ENCODE data around the gene BMI1.
"Not testable (repeated sequence)": the region's sequence is repeated elsewhere in the genome, so short reads cannot be mapped to it uniquely, and the experiment has no call there.

BMI1 gene

GRCh38 chr10:22320591-22321155, at the start of gene BMI1:
Gene BMI1 (plus strand): TSS chr10:22321099. CDS start chr10:22326450, 5,351 bp downstream.
- DNase-seq = no peak

- DNase-seq = no peak
Observed at GRCh38 chr10:22271786-22272185, 49.1 kb upstream of the BMI1 start.

DNA sequence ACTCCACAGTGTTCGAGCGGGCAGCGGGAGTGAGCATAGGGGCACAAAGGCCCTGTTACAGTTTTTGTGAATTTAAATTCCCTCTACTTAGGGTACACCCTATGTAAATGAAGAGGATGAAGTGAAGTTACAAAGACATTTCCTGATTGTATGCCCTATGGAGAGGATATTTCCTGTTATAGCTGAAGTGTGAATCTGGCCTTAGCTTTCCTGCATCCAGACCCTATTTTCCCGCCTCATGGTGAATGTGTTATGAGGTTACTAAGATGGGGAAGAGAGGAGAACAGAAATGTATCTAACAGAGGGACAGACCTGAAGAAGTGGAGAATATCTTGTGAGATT, 42.5 kb upstream of the BMI1 start:
- no peak for DNase-seq

DNA sequence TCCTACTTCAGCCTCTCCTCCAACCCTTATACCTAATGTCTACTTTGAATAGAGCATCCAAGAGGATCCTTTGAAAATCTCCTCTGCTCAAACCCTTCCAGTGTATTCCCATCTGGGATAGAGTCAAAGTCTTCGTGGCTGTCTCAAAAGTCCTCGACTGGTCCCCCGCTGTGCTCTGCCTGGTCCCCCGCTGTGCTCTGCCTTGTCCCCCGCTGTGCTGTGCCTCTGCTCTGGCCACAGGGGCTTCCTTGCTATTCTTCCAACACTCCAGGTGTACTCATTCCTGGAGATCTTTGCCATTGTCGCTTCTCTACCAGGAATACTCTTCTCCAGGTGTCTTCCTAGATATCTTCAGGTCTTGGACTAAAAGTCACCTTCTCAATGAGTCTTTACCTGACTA, 40.8 kb upstream of the BMI1 start:
- DNase-seq = no peak

- no peak for DNase-seq
Observed at GRCh38 chr10:22285130-22285529, 35.8 kb upstream of the BMI1 start.

- no peak for DNase-seq
Observed at GRCh38 chr10:22293747-22294404, 27.0 kb upstream of the BMI1 start.

- DNase-seq = no peak
Observed at GRCh38 chr10:22294694-22295093, 26.2 kb upstream of the BMI1 start.

DNA sequence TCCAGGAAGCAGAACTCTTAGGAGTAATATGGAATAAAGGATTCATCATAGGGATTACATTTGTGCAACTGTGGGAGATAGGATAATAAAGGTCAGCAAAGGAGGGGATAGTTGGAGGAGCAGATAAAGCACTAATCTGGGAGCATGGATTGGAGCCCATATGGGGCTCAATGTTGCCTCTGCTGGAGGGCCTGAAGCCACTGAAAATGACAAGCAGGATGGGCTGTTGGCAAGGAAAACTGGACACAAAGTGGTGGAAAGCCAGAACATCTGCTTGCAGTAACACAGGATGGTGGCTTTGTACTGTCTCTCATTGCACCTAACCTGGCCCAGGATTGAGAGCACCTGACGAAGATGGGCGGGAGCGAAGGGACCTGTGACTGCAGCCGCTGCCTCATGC, 19.7 kb upstream of the BMI1 start:
- DNase-seq = no peak

- no peak for DNase-seq
Observed at GRCh38 chr10:22303461-22303860, 17.4 kb upstream of the BMI1 start.

DNA sequence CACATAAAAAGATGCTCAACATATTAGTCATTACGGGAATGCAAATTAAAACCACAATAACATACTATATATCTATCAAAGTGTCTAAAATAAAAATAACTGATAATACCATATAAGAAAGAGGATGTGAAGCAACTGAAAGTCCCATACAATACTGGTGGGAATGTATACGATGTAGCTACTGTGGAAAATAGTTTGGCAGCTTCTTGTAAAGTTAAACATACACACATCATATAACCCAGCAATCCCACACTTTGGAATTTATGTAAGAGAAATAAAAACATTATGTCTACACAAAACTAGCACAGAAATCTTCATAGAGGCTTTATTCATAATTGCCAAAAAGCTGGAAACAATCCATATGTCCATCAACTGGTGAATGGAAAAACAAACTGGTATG, 15.2 kb upstream of the BMI1 start:
- DNase-seq = no peak

DNA sequence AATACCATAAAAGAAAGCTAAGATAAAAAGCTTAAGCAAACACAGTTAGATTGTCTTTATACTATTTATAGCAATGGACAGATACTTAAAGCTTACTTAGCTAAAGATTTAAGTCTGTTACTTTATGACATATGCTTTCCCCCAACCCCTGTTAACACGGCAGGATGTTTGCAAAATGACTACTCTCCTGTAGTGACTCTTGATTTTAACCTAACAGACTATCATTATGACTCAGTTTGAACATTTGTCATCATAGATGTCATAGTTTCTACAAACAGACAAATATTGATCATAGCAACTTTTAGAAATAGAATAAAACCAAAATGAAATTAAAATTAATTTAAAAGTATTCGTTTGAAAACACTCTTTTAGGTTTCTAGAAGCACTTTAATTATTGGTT, 12.5 kb upstream of the BMI1 start:
- no peak for DNase-seq

DNA sequence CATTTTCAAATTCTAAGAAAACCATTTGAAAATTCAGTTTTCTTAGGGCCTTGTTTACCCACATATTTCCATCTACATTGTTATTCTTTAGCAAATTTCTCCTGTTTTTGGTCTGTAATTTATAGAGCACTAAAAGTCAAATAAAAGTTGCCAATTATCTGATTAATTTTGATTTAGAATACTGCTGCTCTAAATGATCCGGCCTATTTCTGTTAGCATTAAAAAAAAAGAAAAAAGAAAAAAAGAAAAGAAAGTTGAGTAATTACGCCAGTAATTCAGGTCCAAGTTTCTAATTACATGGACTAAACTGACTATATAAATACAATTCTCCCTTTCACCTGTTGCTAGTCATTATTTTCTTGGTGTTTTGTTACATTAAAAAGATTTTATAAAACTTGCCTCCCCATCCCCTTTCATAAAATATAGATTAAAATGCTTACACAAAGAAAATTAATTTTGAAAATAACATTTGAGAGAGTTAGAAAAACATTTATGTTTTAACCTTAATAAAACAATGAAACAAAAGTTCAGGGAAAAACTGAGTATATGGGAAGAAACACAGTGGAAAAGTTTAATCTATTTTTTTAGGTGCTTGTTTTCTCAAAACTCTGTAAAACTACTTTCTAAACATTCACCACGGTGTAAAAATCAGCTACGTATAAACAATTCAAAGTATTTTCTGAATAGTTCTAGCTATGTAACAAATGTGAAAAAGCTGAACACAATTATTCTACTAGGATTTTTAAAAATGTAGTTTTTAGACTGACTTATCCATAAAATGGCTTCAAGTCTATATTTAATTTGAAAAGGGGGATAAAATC, 11.5 kb upstream of the BMI1 start:
- DNase-seq = no peak

- not testable (repeated sequence) for DNase-seq
Observed at GRCh38 chr10:22310012-22310411, 10.9 kb upstream of the BMI1 start.

- no peak for DNase-seq
Observed at GRCh38 chr10:22310928-22311327, 10.0 kb upstream of the BMI1 start.

DNA sequence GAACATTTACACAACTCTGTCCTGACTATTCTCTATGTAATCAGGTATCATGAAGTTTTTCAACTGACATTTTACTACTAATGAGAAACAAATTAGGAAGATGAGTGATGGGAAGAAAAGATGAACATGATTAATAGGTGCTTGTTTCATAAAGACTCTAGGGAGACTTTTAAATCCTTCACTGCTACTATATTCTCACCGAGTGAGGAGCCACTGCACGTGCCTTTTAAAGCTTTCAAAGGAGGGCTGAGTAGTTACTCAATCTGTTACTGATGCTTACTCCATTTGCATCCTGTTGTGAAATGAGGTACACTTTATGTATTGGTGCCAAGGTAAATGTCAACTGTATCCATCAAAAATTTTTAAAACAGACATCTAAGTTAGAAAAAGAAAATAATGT, 6.0 kb upstream of the BMI1 start:
- no peak for DNase-seq

GRCh38 chr10:22315455-22316285, 5.2 kb upstream of the BMI1 start:
- no peak for DNase-seq

DNA sequence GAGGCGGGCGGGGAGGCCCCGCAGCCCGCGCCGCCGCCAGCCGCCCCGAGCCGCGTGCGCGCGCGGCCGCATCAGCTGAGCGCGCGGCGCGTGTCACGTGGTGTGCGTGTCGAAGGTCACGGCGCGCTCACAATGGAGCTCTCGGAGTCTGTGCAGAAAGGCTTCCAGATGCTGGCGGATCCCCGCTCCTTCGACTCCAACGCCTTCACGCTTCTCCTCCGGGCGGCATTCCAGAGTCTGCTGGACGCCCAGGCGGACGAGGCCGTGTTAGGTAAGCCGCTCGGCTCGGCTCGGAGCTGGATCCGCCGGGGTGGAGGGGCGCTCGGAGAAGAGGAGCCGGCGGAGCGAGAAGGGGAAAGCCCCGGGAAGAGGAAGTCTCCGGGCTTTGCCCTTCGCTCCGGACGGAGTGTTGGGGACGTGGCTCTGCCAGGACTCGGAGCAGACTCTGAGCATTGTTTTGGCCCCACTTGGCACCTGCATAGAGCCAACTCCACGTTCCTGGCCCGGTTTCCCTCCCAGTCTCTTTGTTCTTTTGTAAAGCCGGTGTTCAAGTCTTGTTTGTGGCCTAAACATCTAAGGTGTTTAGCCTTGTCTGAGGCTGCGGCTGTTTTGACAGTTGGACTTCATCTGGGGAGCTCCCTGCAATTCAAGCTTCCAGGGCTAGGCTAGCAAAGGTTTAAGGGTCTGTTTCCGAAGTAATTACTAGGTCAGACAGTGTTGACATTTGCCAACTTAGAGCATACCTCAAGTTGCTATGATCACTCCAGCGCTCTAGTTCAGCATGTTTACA, 4.4 kb upstream of the BMI1 start, which contains the start of gene COMMD3:
TSS of gene COMMD3 (plus strand) at position 103 of the 790 bp plus-strand sequence. CDS start at position 133, 30 bp downstream.
- DNase-seq = peak; percentile 87

- DNase-seq = peak; percentile 35
Observed at GRCh38 chr10:22317076-22317370, 3.9 kb upstream of the BMI1 start.

DNA sequence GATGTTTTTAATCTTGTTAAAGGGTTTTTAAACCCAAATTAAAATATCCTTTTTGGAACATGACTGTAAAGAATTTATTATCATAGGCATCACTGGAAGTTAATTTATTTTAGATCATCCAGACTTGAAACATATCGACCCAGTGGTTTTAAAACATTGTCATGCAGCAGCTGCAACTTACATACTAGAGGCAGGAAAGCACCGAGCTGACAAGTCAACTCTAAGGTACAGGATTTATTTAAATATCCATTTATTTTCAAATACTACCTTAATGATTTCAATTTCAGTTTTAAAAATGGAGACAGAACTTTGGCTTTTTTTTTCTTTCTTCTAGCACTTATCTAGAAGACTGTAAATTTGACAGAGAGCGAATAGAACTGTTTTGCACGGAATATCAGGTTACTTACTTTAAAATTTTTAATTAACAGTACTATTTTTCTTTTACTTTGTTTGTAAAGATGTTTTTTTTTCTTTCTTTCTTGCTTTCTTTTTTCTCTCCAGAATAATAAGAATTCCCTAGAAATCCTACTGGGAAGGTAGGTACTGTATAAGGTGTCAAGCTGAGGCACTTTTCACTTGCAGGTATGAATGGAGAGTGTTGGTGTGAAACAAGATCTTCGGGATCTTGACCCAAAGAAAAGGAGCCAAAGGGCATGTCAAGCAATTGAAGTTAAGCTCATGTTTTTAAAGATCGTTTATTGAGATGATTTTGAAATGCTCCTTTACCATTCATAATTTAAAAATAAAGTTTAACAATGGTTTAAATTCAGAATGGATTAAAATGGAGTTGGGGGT, 2.9 kb upstream of the BMI1 start:
- no peak for DNase-seq

DNA sequence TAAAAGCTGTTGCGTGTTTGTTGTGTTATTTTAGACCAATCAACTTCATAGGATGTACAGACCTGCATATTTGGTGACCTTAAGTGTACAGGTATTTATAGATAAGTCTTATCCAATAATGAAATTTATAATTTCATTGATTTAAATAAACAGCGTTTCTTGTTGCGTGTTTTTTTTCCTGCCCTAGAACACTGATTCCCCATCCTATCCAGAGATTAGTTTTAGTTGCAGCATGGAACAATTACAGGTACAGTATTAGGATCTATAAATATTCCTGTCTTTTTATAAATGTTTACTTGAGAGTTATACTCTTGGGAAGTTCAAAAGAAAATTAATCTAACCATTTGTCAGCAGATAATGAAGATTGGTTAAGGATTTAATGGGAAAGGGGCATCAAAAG, 2.1 kb upstream of the BMI1 start:
- DNase-seq = no peak

DNA sequence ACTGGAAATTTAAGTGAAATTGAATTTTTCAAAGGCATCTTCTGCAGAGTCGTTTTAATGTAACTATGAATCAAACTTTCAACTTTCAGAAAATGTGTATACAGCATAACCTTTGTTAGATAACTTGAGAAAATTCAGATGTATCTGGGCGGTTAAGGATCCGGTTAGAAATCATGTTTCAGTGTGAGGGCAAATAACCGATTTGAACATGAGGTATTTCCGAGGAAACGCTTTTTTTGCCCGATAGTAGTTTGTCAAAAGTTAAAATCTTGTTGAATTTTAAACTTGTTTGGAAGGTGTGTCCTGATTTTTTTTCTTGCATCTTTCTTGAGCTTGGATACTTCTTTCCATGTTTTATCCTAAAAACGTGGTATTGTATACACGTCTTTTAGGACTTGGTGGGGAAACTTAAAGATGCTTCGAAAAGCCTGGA, 1.3 kb upstream of the BMI1 start:
- DNase-seq = no peak
